Hepatocyte (in vitro differentiated cells): ENCODE results near the gene RBFOX1. TPM values are rescaled to one million over a fixed set of nuclear protein-coding genes. Genes with fewer than 3 reads are reported as not detected.

ENCODE experiments used
- DNase-seq: peaks from one replicate; pipeline ENCODE4 v3.0.0-alpha.2; 2016; ENCODE audit warnings: low spot score
- H2AFZ ChIP-seq: fragments of 200-600 bp; sonication (generic); 2 replicates; pipeline ENCODE4 v1.6.0; 2016; ENCODE audit warnings: antibody characterized with exemption, mild to moderate bottlenecking
- H3K27ac ChIP-seq: fragments of 200-600 bp; sonication (generic); 2 replicates; pipeline ENCODE4 v1.5.1; 2016; ENCODE audit warnings: mild to moderate bottlenecking
- H3K27me3 ChIP-seq: fragments of 200-600 bp; sonication (generic); 2 replicates; pipeline ENCODE4 v1.6.1; 2016
- H3K36me3 ChIP-seq: fragments of 200-600 bp; sonication (generic); replicated peaks from 2 replicates; pipeline ENCODE4 v1.5.1; 2016; ENCODE audit warnings: low read depth; ENCODE audit not compliant: insufficient read depth
- H3K4me1 ChIP-seq: fragments of 200-600 bp; sonication (generic); 2 replicates; pipeline ENCODE4 v1.5.1; 2016; ENCODE audit warnings: mild to moderate bottlenecking, moderate library complexity; ENCODE audit not compliant: insufficient read depth
- H3K4me2 ChIP-seq: fragments of 200-600 bp; sonication (generic); 2 replicates; pipeline ENCODE4 v1.6.0; 2016
- H3K4me3 ChIP-seq: fragments of 200-600 bp; sonication (generic); 2 replicates; pipeline ENCODE4 v1.5.1; 2016; ENCODE audit warnings: mild to moderate bottlenecking
- H3K79me2 ChIP-seq: fragments of 200-600 bp; sonication (generic); 2 replicates; pipeline ENCODE4 v1.6.0; 2017; ENCODE audit warnings: mild to moderate bottlenecking
- H3K9me2 ChIP-seq: fragments of 200-600 bp; sonication (generic); replicated peaks from 2 replicates; pipeline ENCODE4 v1.6.0; 2017; ENCODE audit warnings: mild to moderate bottlenecking; ENCODE audit not compliant: insufficient read depth
- H3K9me3 ChIP-seq: fragments of 200-600 bp; sonication (generic); 2 replicates; pipeline ENCODE4 v1.5.1; 2016; ENCODE audit warnings: low read depth, mild to moderate bottlenecking
- H4K20me1 ChIP-seq: fragments of 200-600 bp; sonication (generic); 2 replicates; pipeline ENCODE4 v1.6.0; 2016; ENCODE audit warnings: mild to moderate bottlenecking; ENCODE audit not compliant: insufficient read depth, poor library complexity, severe bottlenecking
- EZH2 ChIP-seq: fragments of 200-600 bp; sonication (generic); IDR thresholded peaks from 2 replicates; pipeline ENCODE4 v1.6.1; 2016; ENCODE audit warnings: antibody characterized with exemption, mild to moderate bottlenecking, borderline replicate concordance
- EZH2phosphoT487 ChIP-seq: fragments of 200-600 bp; sonication (generic); IDR thresholded peaks from one replicate; pipeline ENCODE4 v1.6.1; 2018; ENCODE audit warnings: antibody characterized with exemption, mild to moderate bottlenecking, low read depth, moderate library complexity; ENCODE audit not compliant: unreplicated experiment, severe bottlenecking
- WGBS: methylation state at CpG from one replicate; pipeline ENCODE4 v1.1.6; 2016; ENCODE audit warnings: low lambda C conversion rate; ENCODE audit errors: missing lambda C conversion rate; 5-methylcytosine and 5-hydroxymethylcytosine counted together
- polyA plus RNA-seq: library from polyadenylated mRNA; unstranded; fragments of >200 nt; fragmentation: Nextera tagmentation; extraction: Ambion mirVana; gene quantifications from 2 replicates; pipeline ENCODE4 v1.2.1, GENCODE V29; 2016
- total RNA-seq: library from RNA; depleted of rRNA; stranded (reverse); fragments of >200 nt; gene quantifications from 2 replicates; pipeline ENCODE4 v1.2.3, GENCODE V29; 2014
- TF ChIP-seq, protein P1 (sequence below): fragments of 200-600 bp; sonication (generic); IDR thresholded peaks from 2 replicates; pipeline ENCODE4 v1.5.1; 2016; ENCODE audit warnings: antibody characterized with exemption, mild to moderate bottlenecking; ENCODE audit not compliant: poor library complexity

The RBFOX1 gene
- total and polyA plus RNA-seq, 2 experiments from 2014 or later: 1.00 to 1.2 TPM

DNA sequence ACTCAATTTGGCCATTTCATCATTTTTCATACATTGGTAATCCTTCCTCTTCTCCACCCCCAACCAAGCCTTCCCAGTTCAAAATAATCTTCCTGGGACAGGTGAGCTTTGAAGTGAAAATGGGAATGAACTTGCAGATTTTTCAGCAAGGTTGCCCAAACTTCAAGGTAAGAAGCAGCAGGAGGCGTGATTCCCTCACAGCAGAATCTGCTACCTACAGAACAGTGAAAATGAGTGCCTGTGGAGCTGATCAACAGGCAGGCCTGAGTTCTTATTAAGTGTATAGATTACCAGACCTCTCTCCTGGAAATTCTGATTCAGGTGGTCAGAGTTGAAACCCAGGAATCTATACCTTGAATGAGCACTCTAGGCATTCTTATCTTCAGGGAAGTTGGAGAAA is 356.6 kb downstream of the RBFOX1 start:
- Histone ChIP-seq H3K9me3 (no peaks in the 10 kb centered on the region), H3K9me2 (no peaks in the 10 kb centered on the region), H3K79me2 (no peaks in the 10 kb centered on the region), H3K4me2 (no peak overlapping the region), H4K20me1 (no peaks in the 10 kb centered on the region), H3K27ac (no peak overlapping the region), H3K36me3 (no peaks in the 10 kb centered on the region), H3K4me3 (no peak overlapping the region), H3K4me1 (no peaks in the 10 kb centered on the region), H3K27me3 (peaks cover 11% of the 10 kb centered on the region), H2AFZ (no peak overlapping the region)
- WGBS: 80% methylated on average over 1 of the region's 1 CpG
- no peak for DNase-seq
- TF ChIP-seq EZH2phosphoT487: no peak

DNA sequence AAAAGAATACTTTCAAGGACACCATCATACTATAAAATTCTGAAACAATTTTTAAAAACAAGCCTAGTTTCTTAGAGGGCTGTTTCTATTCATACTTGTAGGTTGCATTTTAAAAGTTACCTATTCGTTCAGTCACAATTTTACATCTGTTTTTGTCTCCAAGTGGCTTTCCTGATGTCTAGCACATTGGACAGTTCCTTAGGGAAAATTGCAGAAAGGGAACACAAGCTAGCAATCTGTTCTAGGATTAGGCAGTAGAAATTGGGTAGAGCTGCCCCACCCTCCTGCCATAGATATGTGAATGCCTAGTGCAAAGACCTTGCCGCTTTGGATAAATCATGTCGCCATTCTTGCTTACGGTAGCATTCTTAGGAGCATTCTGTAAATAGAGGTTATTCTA is 358.9 kb downstream of the RBFOX1 start:
- no peak overlapping the region for H3K4me3 ChIP-seq
- no peak for DNase-seq
- TF ChIP-seq EZH2phosphoT487 (no peak), EZH2 (no peak)
- TF ChIP-seq, protein P1, sequence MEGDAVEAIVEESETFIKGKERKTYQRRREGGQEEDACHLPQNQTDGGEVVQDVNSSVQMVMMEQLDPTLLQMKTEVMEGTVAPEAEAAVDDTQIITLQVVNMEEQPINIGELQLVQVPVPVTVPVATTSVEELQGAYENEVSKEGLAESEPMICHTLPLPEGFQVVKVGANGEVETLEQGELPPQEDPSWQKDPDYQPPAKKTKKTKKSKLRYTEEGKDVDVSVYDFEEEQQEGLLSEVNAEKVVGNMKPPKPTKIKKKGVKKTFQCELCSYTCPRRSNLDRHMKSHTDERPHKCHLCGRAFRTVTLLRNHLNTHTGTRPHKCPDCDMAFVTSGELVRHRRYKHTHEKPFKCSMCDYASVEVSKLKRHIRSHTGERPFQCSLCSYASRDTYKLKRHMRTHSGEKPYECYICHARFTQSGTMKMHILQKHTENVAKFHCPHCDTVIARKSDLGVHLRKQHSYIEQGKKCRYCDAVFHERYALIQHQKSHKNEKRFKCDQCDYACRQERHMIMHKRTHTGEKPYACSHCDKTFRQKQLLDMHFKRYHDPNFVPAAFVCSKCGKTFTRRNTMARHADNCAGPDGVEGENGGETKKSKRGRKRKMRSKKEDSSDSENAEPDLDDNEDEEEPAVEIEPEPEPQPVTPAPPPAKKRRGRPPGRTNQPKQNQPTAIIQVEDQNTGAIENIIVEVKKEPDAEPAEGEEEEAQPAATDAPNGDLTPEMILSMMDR: no peak
- no peaks in the 10 kb centered on the region for H3K9me3 ChIP-seq
- H3K4me1 ChIP-seq: no peaks in the 10 kb centered on the region
- no peak overlapping the region for H3K27ac ChIP-seq
- no peaks in the 10 kb centered on the region for H3K79me2 ChIP-seq
- peaks cover 10% of the 10 kb centered on the region for H3K27me3 ChIP-seq
- no peak overlapping the region for H3K4me2 ChIP-seq
- H3K9me2 ChIP-seq: no peaks in the 10 kb centered on the region
- H3K36me3 ChIP-seq: no peaks in the 10 kb centered on the region
- H4K20me1 ChIP-seq: no peaks in the 10 kb centered on the region
- no peak overlapping the region for H2AFZ ChIP-seq
- WGBS: 91% methylated on average over 4 of the region's 4 CpGs

DNA sequence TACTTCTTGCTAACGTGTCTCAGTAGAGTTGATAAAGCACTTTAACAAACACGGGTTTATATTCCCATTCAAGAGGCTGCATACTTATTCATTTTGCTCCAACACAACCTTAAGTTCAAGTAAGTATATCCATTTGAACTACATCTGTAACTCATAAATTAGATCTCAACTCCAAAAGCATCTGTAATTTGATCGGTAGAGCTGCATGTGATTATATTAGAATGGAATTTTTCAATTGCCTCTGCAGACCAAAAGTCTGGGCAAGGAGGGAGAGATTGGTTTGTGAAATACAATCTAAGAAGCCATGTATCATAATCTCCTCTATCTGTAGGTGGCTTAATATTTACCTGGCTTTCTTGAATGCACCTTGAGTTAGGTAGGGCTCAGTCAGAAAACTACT is 371.0 kb downstream of the RBFOX1 start:
- Histone ChIP-seq H3K36me3 (no peaks in the 10 kb centered on the region), H3K4me1 (no peaks in the 10 kb centered on the region), H3K79me2 (no peaks in the 10 kb centered on the region), H3K4me3 (no peak overlapping the region), H2AFZ (no peak overlapping the region), H3K4me2 (no peak overlapping the region), H3K27ac (peak overlapping the region; percentile 29), H3K9me3 (no peaks in the 10 kb centered on the region), H3K9me2 (no peaks in the 10 kb centered on the region), H3K27me3 (no peaks in the 10 kb centered on the region), H4K20me1 (no peaks in the 10 kb centered on the region)
- DNase-seq: no peak
- TF ChIP-seq EZH2phosphoT487: no peak
- no peak for TF ChIP-seq EZH2
- TF ChIP-seq, protein P1: no peak
- WGBS: 71% methylated on average over 3 of the region's 3 CpGs

DNA sequence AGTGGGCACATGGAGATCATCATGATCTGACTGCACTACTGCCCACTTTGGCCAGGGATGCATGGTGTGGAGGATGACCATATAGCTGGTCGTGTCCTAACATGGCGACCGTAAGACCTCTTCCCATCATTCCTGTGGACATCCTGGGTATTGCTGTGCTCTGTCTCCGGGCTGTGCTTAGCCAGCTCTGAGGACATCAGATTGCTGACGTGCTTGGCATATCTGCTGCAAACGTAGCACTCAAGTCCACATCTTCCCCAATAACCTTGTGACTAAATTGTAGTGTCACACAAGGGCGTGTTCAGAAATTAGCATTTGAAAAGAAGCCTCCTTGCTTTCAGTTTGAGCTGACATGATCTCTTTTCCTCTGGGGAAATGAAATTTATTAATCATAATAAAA is 373.2 kb downstream of the RBFOX1 start:
- TF ChIP-seq, protein P1: no peak
- TF ChIP-seq EZH2: no peak
- no peak for TF ChIP-seq EZH2phosphoT487
- Histone ChIP-seq H3K4me3 (no peak overlapping the region), H3K9me2 (no peaks in the 10 kb centered on the region), H2AFZ (no peak overlapping the region), H3K36me3 (no peaks in the 10 kb centered on the region), H3K4me2 (no peak overlapping the region), H3K27ac (no peak overlapping the region), H3K4me1 (no peaks in the 10 kb centered on the region), H3K79me2 (no peaks in the 10 kb centered on the region), H4K20me1 (no peaks in the 10 kb centered on the region), H3K9me3 (no peaks in the 10 kb centered on the region), H3K27me3 (no peaks in the 10 kb centered on the region)
- no peak for DNase-seq
- WGBS: 91% methylated on average over 7 of the region's 7 CpGs
